HEK293 (cell line): Measurements from ENCODE around the gene MYO7A.

Source experiments
- CTCF ChIA-PET: fragments of 350-600 bp; formaldehyde crosslinking; extraction: SDS; loops from one replicate; lab custom pipeline; 2021; ENCODE audit warnings: antibody characterized with exemption; lab: Yijun Ruan, JAX
- POLR2A ChIA-PET: fragments of 300-600 bp; formaldehyde crosslinking; extraction: SDS; loops from one replicate; lab custom pipeline; 2020; ENCODE audit warnings: antibody characterized with exemption, inconsistent platforms; lab: Yijun Ruan, JAX
- H3K27ac ChIP-seq: fragments of 200-500 bp; sonication (Bioruptor generic); 2 replicates; pipeline ENCODE4 v1.5.1; 2014; ENCODE audit warnings: low read depth, low read length, control low read depth, inconsistent platforms; ENCODE audit errors: extremely low read depth
- H3K36me3 ChIP-seq, 2 experiments: fragments of 200-500 bp in 1 of 2; sonication (Bioruptor generic) in 1 of 2; 1 replicate in 1 of 2; 2 replicates in 1 of 2; pipeline ENCODE4 v1.5.1; 2014 to 2017; ENCODE audit warnings: inconsistent platforms in 2 of 2, low read length in 2 of 2; ENCODE audit not compliant: control insufficient read depth in 2 of 2, insufficient read depth in 1 of 2
- H3K4me1 ChIP-seq: fragments of 200-500 bp; sonication (Bioruptor generic); 2 replicates; pipeline ENCODE4 v1.5.1; 2014; ENCODE audit warnings: mild to moderate bottlenecking, low read length, inconsistent platforms; ENCODE audit not compliant: control insufficient read depth, insufficient read depth
- H3K4me3 ChIP-seq: 2 replicates; pipeline ENCODE4 v1.5.1; 2011; ENCODE audit warnings: low read depth, mild to moderate bottlenecking, control low read depth, low read length, moderate library complexity
- H3K9me3 ChIP-seq: fragments of 200-500 bp; sonication (Bioruptor generic); 2 replicates; pipeline ENCODE4 v1.5.1; 2014; ENCODE audit warnings: low read depth, low read length, inconsistent platforms; ENCODE audit not compliant: control insufficient read depth, insufficient read depth
- BCL11B ChIP-seq: fragments of 450-650 bp; formaldehyde crosslinking; IDR thresholded peaks from 2 replicates; pipeline ENCODE4 v1.5.1; 2016; ENCODE audit warnings: low read depth, missing biosample characterization, missing genetic modification characterization
- EGR2 ChIP-seq: fragments of 450-650 bp; formaldehyde crosslinking; IDR thresholded peaks from 2 replicates; pipeline ENCODE4 v1.5.1; 2016; ENCODE audit warnings: low read depth, missing biosample characterization, missing genetic modification characterization
- GLIS2 ChIP-seq: fragments of 450-650 bp; formaldehyde crosslinking; IDR thresholded peaks from 2 replicates; pipeline ENCODE4 v1.5.1; 2016; ENCODE audit warnings: missing biosample characterization, missing genetic modification characterization
- MYNN ChIP-seq: fragments of 450-650 bp; formaldehyde crosslinking; IDR thresholded peaks from 2 replicates; pipeline ENCODE4 v1.5.1; 2016; ENCODE audit warnings: missing biosample characterization, missing genetic modification characterization, borderline replicate concordance
- SP7 ChIP-seq: fragments of 450-650 bp; formaldehyde crosslinking; IDR thresholded peaks from 2 replicates; pipeline ENCODE4 v1.5.1; 2016; ENCODE audit warnings: missing biosample characterization, missing genetic modification characterization
- YY2 ChIP-seq: fragments of 450-650 bp; formaldehyde crosslinking; IDR thresholded peaks from 2 replicates; pipeline ENCODE4 v1.5.1; 2016; ENCODE audit warnings: missing biosample characterization, missing genetic modification characterization
- ZNF335 ChIP-seq: fragments of 450-650 bp; formaldehyde crosslinking; conservative IDR thresholded peaks from 2 replicates; pipeline ENCODE4 v1.5.1; 2016; ENCODE audit warnings: missing biosample characterization, missing genetic modification characterization
- ZNF560 ChIP-seq: fragments of 450-650 bp; formaldehyde crosslinking; IDR thresholded peaks from 2 replicates; pipeline ENCODE4 v1.5.1; 2017; ENCODE audit warnings: missing biosample characterization, missing genetic modification characterization, borderline replicate concordance
- ZNF623 ChIP-seq: fragments of 450-650 bp; formaldehyde crosslinking; IDR thresholded peaks from 2 replicates; pipeline ENCODE4 v1.5.1; 2016; ENCODE audit warnings: missing biosample characterization, missing genetic modification characterization
- ZNF660 ChIP-seq: fragments of 450-650 bp; IDR thresholded peaks from 2 replicates; pipeline ENCODE4 v1.5.1; 2018; ENCODE audit warnings: missing biosample characterization, mild to moderate bottlenecking, missing genetic modification characterization
- ZNF670 ChIP-seq: fragments of 450-650 bp; formaldehyde crosslinking; IDR thresholded peaks from 2 replicates; pipeline ENCODE4 v1.5.1; 2016; ENCODE audit warnings: missing biosample characterization, missing genetic modification characterization, low read depth
- ZNF707 ChIP-seq: fragments of 450-650 bp; formaldehyde crosslinking; IDR thresholded peaks from 2 replicates; pipeline ENCODE4 v1.5.1; 2016; ENCODE audit warnings: missing biosample characterization, missing genetic modification characterization
- ZSCAN16 ChIP-seq: fragments of 450-650 bp; formaldehyde crosslinking; IDR thresholded peaks from 2 replicates; pipeline ENCODE4 v1.5.1; 2016; ENCODE audit warnings: missing biosample characterization, missing genetic modification characterization
- TF ChIP-seq, protein P1 (sequence below): fragments of 450-650 bp; formaldehyde crosslinking; IDR thresholded peaks from 2 replicates; pipeline ENCODE4 v1.5.1; 2016; ENCODE audit warnings: missing biosample characterization, missing genetic modification characterization
- TF ChIP-seq, protein P2 (sequence below): fragments of 450-650 bp; formaldehyde crosslinking; IDR thresholded peaks from 2 replicates; pipeline ENCODE4 v1.5.1; 2016; ENCODE audit warnings: missing biosample characterization, missing genetic modification characterization
- TF ChIP-seq, protein P3 (sequence below): fragments of 450-650 bp; formaldehyde crosslinking; IDR thresholded peaks from 2 replicates; pipeline ENCODE4 v1.5.1; 2016; ENCODE audit warnings: missing biosample characterization, missing genetic modification characterization
- TF ChIP-seq, protein P4 (sequence below): fragments of 450-650 bp; IDR thresholded peaks from 2 replicates; pipeline ENCODE4 v1.5.1; 2018; ENCODE audit warnings: missing biosample characterization, mild to moderate bottlenecking, missing genetic modification characterization
- TF ChIP-seq, protein P5 (sequence below): fragments of 450-650 bp; formaldehyde crosslinking; IDR thresholded peaks from 2 replicates; pipeline ENCODE4 v1.5.1; 2017; ENCODE audit warnings: missing biosample characterization, missing genetic modification characterization
- TF ChIP-seq, protein P6 (sequence below): fragments of 450-650 bp; formaldehyde crosslinking; IDR thresholded peaks from 2 replicates; pipeline ENCODE4 v1.5.1; 2016; ENCODE audit warnings: missing biosample characterization, missing genetic modification characterization
- TF ChIP-seq, protein P7 (sequence below): fragments of 450-650 bp; formaldehyde crosslinking; IDR thresholded peaks from 2 replicates; pipeline ENCODE4 v1.5.1; 2016; ENCODE audit warnings: missing biosample characterization, missing genetic modification characterization

The MYO7A gene

DNA sequence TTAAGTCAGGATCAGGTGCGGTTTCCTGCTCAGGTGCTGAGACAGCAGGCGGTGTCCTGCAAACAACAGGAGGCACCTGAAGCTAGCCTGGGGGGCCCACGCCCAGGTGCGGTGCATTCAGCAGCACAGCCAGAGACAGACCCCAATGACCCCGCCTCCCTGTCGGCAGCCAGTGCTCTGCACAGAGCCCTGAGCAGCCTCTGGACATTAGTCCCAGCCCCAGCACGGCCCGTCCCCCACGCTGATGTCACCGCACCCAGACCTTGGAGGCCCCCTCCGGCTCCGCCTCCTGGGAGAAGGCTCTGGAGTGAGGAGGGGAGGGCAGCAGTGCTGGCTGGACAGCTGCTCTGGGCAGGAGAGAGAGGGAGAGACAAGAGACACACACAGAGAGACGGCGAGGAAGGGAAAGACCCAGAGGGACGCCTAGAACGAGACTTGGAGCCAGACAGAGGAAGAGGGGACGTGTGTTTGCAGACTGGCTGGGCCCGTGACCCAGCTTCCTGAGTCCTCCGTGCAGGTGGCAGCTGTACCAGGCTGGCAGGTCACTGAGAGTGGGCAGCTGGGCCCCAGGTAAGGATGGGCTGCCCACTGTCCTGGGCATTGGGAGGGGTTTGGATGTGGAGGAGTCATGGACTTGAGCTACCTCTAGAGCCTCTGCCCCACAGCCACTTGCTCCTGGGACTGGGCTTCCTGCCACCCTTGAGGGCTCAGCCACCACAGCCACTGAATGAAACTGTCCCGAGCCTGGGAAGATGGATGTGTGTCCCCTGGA, at the start of gene MYO7A:
Gene MYO7A, plus strand, starts transcription at position 327 of the 772 bp plus-strand sequence. CDS start 2,389 bp downstream, outside the sequence.
- H3K27ac ChIP-seq: no peak within 1 kb of the TSS
- POLR2A ChIA-PET: no interaction called here
- H3K4me3 ChIP-seq: peak within 1 kb of the TSS; percentile 44
- H3K9me3 ChIP-seq: no peaks in the 10 kb centered on the region
- CTCF ChIA-PET: interaction anchor here (0.6 to 4.3 kb wide), 39 partner anchors 8 to 953 kb away, joined by 3 to 95 read pairs (median 5); no protein-coding TSS in a partner anchor
- TF ChIP-seq, protein P1, sequence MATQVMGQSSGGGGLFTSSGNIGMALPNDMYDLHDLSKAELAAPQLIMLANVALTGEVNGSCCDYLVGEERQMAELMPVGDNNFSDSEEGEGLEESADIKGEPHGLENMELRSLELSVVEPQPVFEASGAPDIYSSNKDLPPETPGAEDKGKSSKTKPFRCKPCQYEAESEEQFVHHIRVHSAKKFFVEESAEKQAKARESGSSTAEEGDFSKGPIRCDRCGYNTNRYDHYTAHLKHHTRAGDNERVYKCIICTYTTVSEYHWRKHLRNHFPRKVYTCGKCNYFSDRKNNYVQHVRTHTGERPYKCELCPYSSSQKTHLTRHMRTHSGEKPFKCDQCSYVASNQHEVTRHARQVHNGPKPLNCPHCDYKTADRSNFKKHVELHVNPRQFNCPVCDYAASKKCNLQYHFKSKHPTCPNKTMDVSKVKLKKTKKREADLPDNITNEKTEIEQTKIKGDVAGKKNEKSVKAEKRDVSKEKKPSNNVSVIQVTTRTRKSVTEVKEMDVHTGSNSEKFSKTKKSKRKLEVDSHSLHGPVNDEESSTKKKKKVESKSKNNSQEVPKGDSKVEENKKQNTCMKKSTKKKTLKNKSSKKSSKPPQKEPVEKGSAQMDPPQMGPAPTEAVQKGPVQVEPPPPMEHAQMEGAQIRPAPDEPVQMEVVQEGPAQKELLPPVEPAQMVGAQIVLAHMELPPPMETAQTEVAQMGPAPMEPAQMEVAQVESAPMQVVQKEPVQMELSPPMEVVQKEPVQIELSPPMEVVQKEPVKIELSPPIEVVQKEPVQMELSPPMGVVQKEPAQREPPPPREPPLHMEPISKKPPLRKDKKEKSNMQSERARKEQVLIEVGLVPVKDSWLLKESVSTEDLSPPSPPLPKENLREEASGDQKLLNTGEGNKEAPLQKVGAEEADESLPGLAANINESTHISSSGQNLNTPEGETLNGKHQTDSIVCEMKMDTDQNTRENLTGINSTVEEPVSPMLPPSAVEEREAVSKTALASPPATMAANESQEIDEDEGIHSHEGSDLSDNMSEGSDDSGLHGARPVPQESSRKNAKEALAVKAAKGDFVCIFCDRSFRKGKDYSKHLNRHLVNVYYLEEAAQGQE (tag by site-specific recombination): peak; percentile 72
- TF ChIP-seq GLIS2 (tag by site-specific recombination) (0 out of 2 replicates have a peak, but pooled peaks have one; percentile 26), MYNN (no peak)
- H3K4me1 ChIP-seq: no peaks in the 10 kb centered on the region; the same call in 1 of the 2 replicates
- no peaks in the 10 kb centered on the region for H3K36me3 ChIP-seq

DNA sequence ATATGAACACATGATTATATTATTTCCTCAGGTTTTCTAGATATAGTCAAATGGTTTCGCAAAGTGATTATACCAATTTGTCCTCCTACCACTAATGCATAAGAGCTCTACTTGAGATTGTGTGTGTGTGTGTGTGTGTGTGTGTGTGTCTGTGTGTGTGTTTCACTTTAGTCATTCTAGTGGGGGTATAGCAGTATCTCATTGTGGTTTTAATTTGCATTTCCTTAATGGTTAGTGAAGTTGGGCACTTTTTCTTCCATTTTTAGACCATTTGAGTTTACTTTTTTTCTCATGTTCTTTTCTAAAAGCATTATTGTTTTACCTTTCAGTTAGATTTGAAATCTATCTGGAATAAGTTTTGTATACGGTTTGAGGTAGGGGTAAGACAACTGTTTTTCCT, 48.4 kb upstream of the MYO7A start:
- Histone ChIP-seq H3K27ac (no peak overlapping the region), H3K4me3 (no peak overlapping the region), H3K9me3 (no peaks in the 10 kb centered on the region), H3K36me3 (no peaks in the 10 kb centered on the region)
- ChIA-PET POLR2A (no interaction called here), CTCF (interaction anchor here (0.5 to 2.0 kb wide), 8 partner anchors 12 to 477 kb away, joined by 3 to 14 read pairs (median 3); partner anchors contain the start of gene MYO7A)
- TF ChIP-seq BCL11B (tag by site-specific recombination) (no peak), ZNF660 (tag by site-specific recombination) (no peak), ZNF707 (tag by site-specific recombination) (no peak), EGR2 (no peak), ZNF560 (tag by site-specific recombination) (no peak), ZNF623 (tag by site-specific recombination) (no peak), YY2 (tag by site-specific recombination) (no peak), ZNF335 (tag by site-specific recombination) (no peak), SP7 (tag by site-specific recombination) (no peak), ZSCAN16 (tag by site-specific recombination) (no peak), ZNF670 (tag by site-specific recombination) (no peak)
- TF ChIP-seq, protein P2, sequence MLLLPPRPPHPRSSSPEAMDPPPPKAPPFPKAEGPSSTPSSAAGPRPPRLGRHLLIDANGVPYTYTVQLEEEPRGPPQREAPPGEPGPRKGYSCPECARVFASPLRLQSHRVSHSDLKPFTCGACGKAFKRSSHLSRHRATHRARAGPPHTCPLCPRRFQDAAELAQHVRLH: no peak
- TF ChIP-seq, protein P3, sequence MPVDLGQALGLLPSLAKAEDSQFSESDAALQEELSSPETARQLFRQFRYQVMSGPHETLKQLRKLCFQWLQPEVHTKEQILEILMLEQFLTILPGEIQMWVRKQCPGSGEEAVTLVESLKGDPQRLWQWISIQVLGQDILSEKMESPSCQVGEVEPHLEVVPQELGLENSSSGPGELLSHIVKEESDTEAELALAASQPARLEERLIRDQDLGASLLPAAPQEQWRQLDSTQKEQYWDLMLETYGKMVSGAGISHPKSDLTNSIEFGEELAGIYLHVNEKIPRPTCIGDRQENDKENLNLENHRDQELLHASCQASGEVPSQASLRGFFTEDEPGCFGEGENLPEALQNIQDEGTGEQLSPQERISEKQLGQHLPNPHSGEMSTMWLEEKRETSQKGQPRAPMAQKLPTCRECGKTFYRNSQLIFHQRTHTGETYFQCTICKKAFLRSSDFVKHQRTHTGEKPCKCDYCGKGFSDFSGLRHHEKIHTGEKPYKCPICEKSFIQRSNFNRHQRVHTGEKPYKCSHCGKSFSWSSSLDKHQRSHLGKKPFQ (tag by site-specific recombination): no peak
- TF ChIP-seq, protein P4, sequence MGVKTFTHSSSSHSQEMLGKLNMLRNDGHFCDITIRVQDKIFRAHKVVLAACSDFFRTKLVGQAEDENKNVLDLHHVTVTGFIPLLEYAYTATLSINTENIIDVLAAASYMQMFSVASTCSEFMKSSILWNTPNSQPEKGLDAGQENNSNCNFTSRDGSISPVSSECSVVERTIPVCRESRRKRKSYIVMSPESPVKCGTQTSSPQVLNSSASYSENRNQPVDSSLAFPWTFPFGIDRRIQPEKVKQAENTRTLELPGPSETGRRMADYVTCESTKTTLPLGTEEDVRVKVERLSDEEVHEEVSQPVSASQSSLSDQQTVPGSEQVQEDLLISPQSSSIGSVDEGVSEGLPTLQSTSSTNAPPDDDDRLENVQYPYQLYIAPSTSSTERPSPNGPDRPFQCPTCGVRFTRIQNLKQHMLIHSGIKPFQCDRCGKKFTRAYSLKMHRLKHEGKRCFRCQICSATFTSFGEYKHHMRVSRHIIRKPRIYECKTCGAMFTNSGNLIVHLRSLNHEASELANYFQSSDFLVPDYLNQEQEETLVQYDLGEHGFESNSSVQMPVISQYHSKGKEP (tag by site-specific recombination): no peak
- TF ChIP-seq, protein P5, sequence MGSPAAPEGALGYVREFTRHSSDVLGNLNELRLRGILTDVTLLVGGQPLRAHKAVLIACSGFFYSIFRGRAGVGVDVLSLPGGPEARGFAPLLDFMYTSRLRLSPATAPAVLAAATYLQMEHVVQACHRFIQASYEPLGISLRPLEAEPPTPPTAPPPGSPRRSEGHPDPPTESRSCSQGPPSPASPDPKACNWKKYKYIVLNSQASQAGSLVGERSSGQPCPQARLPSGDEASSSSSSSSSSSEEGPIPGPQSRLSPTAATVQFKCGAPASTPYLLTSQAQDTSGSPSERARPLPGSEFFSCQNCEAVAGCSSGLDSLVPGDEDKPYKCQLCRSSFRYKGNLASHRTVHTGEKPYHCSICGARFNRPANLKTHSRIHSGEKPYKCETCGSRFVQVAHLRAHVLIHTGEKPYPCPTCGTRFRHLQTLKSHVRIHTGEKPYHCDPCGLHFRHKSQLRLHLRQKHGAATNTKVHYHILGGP (tag by site-specific recombination): no peak
- TF ChIP-seq, protein P6, sequence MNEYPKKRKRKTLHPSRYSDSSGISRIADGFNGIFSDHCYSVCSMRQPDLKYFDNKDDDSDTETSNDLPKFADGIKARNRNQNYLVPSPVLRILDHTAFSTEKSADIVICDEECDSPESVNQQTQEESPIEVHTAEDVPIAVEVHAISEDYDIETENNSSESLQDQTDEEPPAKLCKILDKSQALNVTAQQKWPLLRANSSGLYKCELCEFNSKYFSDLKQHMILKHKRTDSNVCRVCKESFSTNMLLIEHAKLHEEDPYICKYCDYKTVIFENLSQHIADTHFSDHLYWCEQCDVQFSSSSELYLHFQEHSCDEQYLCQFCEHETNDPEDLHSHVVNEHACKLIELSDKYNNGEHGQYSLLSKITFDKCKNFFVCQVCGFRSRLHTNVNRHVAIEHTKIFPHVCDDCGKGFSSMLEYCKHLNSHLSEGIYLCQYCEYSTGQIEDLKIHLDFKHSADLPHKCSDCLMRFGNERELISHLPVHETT (tag by site-specific recombination): no peak
- TF ChIP-seq, protein P7, sequence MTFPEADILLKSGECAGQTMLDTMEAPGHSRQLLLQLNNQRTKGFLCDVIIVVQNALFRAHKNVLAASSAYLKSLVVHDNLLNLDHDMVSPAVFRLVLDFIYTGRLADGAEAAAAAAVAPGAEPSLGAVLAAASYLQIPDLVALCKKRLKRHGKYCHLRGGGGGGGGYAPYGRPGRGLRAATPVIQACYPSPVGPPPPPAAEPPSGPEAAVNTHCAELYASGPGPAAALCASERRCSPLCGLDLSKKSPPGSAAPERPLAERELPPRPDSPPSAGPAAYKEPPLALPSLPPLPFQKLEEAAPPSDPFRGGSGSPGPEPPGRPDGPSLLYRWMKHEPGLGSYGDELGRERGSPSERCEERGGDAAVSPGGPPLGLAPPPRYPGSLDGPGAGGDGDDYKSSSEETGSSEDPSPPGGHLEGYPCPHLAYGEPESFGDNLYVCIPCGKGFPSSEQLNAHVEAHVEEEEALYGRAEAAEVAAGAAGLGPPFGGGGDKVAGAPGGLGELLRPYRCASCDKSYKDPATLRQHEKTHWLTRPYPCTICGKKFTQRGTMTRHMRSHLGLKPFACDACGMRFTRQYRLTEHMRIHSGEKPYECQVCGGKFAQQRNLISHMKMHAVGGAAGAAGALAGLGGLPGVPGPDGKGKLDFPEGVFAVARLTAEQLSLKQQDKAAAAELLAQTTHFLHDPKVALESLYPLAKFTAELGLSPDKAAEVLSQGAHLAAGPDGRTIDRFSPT (tag by site-specific recombination): no peak
- TF ChIP-seq, all 188 proteins: peak for 0
- no peaks in the 10 kb centered on the region for H3K4me1 ChIP-seq
